ENCODE measurements around the gene PROX1.

Gene PROX1

DNA sequence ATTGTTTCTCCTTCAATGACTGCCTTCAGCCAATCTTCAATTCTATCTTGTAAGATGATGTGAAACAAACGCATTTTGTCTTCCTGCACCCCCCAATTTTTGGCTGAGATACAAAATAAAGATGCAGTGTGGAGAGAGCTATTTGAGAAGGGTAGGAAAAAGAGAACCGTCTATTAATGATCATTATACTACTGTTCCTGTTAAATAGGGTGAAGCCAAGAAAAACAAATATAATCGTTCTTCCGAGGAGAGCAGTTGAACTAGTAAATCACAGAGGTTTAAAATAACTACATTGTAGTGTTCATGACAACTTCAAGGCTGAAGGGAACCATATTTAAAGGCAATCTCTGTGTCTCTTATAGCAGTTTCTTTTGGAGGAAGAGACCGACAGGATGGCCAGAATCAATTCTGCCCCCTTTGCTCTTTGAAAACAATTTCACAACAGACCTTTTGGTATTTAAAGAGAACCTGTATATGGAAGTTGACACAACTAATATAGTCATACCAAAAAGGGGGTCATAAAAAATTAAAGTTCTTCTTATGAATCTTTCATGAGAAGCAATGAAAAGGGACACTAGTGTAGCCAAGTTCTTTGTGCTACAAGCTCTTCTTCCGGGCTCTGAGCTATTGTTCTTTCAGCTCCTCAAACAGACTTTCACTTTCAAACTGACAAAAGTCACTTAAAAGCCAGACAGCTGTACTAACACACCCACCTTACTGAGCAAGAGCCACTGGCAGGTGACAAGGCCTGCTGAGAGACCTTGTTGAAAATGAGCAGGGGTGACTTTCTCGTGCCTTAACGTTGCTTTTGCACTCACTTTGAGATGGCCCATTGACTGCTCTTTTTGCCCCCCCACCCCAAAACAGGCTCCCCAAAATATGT lies 30.9 kb downstream of the PROX1 start:
- in situ Hi-C loops (cut with MboI; ENCODE audit: low sequenced_read_pairs): no loop called here

- in situ Hi-C loops (cut with MboI; ENCODE audit: low sequenced_read_pairs): no loop called here
Measured at GRCh38 chr1:214019499-214019898, 31.7 kb downstream of the PROX1 start.

GRCh38 chr1:214021321-214021720 lies 33.5 kb downstream of the PROX1 start:
- in situ Hi-C loops (cut with MboI; ENCODE audit: low sequenced_read_pairs): no loop called here

GRCh38 chr1:214022229-214022791 lies 34.5 kb downstream of the PROX1 start:
- in situ Hi-C loops (cut with MboI; ENCODE audit: low sequenced_read_pairs): no loop called here

GRCh38 chr1:214022810-214023425 lies 35.1 kb downstream of the PROX1 start:
- in situ Hi-C loops (cut with MboI; ENCODE audit: low sequenced_read_pairs): no loop called here

GRCh38 chr1:214026985-214027384 lies 39.2 kb downstream of the PROX1 start:
- in situ Hi-C loops (cut with MboI; ENCODE audit: low sequenced_read_pairs): no loop called here

DNA sequence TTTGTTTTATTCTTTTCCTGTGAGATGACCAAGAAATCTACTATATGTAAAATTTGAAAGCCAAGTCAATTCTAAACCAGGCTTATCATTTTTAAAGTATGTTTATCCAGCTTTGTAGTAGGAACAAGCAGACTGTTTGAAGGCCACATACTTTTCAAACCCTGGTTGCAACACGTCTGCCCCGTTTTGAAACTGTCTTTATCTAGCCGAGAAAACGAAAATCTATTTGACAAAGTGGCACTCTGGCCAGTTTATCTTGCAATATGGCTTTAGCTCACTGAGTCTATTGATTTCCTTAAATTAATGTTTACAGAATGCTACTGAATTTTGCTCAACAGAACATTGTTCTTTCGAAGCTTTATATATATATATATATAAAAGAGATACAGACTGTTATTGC lies 39.7 kb downstream of the PROX1 start:
- in situ Hi-C loops (cut with MboI; ENCODE audit: low sequenced_read_pairs): no loop called here

DNA sequence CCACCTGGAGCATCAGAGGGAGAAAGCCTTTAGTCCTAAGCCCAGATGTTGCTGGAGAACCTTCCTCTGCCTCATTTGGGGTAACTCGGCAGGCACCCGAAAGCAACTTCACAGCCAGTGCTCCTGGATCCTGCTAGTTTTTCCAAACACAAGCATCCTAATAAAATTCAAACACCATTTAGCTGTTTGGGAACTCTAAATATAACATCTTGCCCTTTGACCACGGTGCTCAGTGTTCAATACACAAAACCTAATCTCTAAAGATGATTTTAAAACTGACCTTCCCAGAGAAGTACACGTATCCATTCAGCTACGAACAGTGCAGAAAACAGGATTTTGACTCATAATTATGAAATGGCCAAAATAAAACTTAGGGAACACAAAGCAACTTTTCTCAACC lies 40.3 kb downstream of the PROX1 start:
- in situ Hi-C loops (cut with MboI; ENCODE audit: low sequenced_read_pairs): no loop called here

GRCh38 chr1:214028649-214029406 lies 41.1 kb downstream of the PROX1 start:
- in situ Hi-C loops (cut with MboI; ENCODE audit: low sequenced_read_pairs): no loop called here

DNA sequence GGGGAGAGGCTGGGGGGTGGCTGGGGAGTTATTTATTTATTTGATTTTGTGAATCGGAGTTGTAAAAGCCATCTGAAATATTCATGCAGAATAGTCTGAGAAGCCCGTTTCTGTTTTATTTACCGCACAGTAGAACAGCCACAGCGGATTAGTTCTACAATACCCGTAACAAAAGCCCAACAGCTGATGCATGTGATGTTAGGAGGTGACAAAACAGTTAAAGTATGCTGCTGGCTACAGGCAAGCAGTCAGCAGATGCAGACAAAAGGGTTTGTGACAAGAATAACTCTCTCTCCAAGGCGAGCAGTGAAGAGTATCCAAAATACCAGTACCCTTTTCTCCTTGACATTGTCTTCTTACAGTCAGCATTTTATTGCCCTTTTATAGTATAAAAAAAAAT lies 42.0 kb downstream of the PROX1 start:
- in situ Hi-C loops (cut with MboI; ENCODE audit: low sequenced_read_pairs): no loop called here

GRCh38 chr1:214031267-214031650 lies 43.5 kb downstream of the PROX1 start:
- in situ Hi-C loops (cut with MboI; ENCODE audit: low sequenced_read_pairs): no loop called here

DNA sequence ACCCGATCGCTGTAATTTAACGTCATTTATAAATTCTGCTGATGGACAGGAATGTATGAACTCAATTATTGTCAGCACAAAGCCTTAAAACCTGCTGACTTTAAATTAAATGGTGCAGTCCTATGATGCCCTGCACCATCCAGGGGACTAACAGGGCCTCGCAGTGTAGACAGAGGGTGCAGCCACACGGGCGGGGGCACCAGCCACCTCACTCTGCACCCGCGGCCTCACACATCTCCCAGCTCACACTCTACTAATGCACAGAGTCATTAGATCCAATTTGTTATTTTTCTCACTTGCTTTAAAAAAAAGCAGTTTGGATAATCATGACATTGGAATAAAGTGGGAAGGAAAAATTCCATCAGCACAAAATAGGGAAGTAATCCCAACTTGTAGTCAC lies 49.7 kb downstream of the PROX1 start:
- in situ Hi-C loops (cut with MboI; ENCODE audit: low sequenced_read_pairs): no loop called here

DNA sequence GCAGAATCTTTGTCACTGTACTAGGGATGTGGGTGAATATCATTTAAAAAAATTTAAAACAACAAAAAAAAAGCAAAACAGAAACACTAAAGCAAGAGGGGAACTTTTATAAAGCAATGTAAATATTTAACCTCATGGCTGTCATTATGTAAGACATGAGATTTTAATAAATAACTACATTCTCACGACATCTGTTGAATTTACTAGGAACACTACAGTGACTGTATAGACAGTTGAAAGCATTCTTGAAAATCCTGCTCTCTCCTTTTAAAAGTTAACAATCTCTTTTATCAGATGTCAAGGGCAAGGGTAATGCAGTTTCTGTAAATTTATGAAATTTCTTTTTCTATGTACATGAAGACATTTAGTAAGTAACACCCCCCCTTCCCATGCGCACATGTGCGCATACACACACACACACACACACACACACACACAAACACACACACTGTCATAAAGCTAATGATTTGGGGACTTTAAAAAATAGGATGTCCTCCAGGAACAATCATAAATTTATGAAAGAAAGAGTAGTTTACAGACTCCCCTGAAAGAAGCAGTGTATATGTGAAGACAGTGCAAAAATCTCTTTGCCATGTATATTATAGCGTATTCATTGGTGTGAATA lies 51.7 kb downstream of the PROX1 start:
- in situ Hi-C loops (cut with MboI; ENCODE audit: low sequenced_read_pairs): no loop called here

DNA sequence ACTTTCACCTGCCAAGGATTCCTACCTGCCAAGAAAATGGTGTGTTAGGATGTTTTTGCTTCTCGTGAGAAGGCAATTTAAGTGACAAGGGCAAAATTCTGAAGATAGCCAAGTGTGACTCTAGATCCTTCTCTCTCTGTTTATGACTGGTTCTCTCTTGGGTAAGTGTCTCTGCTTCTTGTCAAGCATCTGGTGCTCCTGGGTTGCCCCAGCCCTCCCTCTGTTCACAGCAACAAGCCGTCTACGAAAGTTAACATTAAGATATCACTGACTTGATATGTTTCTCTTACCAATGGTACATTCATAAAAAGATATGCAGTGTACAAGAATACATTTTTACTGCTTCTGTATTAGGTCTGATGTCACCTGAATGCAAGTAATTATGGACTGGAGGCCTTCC lies 55.4 kb downstream of the PROX1 start:
- in situ Hi-C loops (cut with MboI; ENCODE audit: low sequenced_read_pairs): no loop called here

DNA sequence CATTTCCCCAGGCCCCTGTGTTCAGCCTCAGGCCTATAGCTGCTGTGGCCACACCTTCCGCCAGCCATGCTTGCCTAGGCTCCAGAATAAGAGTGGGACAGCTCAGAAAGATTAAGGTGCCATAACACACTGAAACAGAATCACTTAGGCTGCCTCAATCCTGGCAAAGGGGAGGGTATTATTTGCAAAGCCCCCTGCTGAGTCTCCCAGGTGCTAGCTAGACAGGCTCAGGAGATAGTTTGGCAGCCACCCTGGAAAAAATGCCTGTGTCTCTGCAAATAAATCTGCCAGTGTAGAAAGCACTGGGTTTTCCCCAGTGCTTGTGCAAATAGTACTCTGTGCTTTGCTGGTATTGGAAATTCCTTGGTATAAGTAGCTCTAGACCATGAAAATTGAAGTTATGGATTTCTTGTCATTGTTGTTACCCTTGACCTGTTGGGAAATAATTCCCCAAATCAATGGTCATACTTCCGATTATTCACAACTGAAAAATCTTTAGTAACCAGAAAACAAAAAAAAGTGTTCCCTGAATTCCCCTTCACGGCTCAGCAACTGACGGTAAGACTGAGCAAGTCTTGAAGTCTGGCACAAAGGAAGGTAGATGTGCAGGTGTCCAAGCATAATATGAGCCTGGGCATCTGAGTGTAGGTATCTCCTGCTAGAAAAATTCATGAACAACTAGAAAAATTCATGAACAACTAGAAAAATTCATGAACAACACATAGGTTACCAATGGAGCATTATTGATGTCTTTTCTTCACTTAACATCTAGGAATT lies 56.9 kb downstream of the PROX1 start:
- in situ Hi-C loops (cut with MboI; ENCODE audit: low sequenced_read_pairs): no loop called here

GRCh38 chr1:214050513-214051401 lies 63.0 kb downstream of the PROX1 start:
- in situ Hi-C loops (cut with MboI; ENCODE audit: low sequenced_read_pairs): no loop called here

- in situ Hi-C loops (cut with MboI; ENCODE audit: low sequenced_read_pairs): no loop called here
Measured at GRCh38 chr1:214051786-214052185, 64.0 kb downstream of the PROX1 start.

DNA sequence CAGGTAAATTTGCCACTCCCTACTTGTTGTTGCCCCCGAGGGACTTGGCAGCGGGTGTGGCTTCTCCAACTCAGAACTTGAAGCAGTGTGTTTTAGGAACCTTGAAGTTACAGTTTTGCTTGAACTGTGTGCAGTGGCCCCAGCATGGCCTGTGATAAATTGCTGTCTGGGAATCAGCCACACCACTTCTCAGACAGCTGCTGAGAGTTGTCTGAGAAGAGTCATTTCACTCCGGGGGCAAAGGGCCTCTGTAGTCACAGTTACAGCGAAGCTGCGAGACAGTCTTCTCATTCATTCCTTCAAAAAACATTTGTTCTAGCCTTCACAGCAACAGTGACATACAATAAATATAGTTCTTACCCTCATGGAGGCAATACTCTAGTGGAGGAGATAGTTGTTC lies 70.3 kb downstream of the PROX1 start:
- in situ Hi-C loops (cut with MboI; ENCODE audit: low sequenced_read_pairs): no loop called here

- in situ Hi-C loops (cut with MboI; ENCODE audit: low sequenced_read_pairs): no loop called here
Measured at GRCh38 chr1:214066190-214066589, 78.4 kb downstream of the PROX1 start.
